K562 treated with DMSO at 1 percent for 24 hours (cell line): Measurements from ENCODE around the gene SCARB1. TPM values are rescaled to one million over a fixed set of nuclear protein-coding genes. Genes with fewer than 3 reads are reported as not detected.

Experiments
- total RNA-seq: library from RNA; unstranded; fragments of 300-600 nt; gene quantifications from 2 replicates; pipeline ENCODE4 v1.2.3, GENCODE V29; 2022; ENCODE audit warnings: low read depth; ENCODE audit not compliant: insufficient read depth

The SCARB1 gene
- total RNA-seq, result 59.3 and 74.2 TPM in 2 replicates

GRCh38 chr12:124863416-124864325 is at the start of gene SCARB1:
Gene SCARB1, minus strand, starts transcription at chr12:124863864. Its CDS starts 144 bp downstream, at chr12:124863720.

Other genes starting within 250 kb of the SCARB1 start
- gene UBC, start 50.8 kb upstream of the SCARB1 start, total RNA-seq, result 1,181 and 1,211 TPM in 2 replicates
- gene DHX37, start 125.3 kb upstream of the SCARB1 start, total RNA-seq, result 13.9 and 15.7 TPM in 2 replicates
- 9.1 and 9.3 TPM in 2 replicates for gene BRI3BP, start 129.8 kb upstream of the SCARB1 start, total RNA-seq
- 19.3 and 21.6 TPM in 2 replicates for gene AACS, start 201.6 kb upstream of the SCARB1 start, total RNA-seq